HG02610 (cell line): ENCODE measurements around the gene PRKG1.

Source experiments
- ATAC-seq: cut with Tn5 transposase; IDR thresholded peaks from one replicate; pipeline ENCODE4 v1.9.1; 2021; ENCODE audit warnings: mild to moderate bottlenecking, moderate library complexity; ENCODE audit not compliant: unreplicated experiment

PRKG1 gene

DNA sequence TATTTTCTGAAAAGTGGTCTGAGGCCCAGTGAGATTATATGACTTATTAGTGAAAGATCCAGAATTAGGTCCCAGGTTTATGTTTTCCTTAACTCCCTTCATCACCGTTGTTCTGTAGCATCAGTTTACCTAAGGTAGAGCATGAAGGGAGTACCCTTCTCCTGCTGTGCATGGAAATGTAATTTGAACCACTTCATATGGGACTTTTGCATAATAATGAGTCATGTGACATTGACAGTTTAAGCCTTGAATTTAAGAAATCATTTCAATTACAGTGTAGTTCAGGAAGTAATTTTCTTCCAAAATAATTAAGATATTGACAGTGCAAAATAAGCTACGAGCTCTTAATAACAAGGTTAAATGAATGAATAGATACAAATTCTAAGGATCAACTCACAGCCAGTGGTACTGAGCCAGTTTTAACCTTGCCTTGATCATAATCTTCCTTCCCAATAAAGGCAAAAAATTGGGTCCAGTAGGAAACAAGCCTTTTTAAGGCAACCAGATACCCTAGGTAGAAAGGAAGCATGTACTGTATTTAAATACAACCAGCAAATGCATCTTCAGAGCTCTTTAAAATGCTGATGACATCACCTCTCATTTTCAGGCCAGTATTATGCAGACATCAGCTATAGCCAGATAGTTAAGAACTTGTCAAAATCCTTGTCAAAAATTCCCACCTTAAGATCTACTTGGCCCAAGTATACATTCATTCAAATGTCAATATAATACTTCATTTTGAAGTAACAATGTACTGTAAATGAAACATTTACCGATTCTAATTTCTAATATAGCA is 1191.0 kb downstream of the PRKG1 start:
- no peak for ATAC-seq

DNA sequence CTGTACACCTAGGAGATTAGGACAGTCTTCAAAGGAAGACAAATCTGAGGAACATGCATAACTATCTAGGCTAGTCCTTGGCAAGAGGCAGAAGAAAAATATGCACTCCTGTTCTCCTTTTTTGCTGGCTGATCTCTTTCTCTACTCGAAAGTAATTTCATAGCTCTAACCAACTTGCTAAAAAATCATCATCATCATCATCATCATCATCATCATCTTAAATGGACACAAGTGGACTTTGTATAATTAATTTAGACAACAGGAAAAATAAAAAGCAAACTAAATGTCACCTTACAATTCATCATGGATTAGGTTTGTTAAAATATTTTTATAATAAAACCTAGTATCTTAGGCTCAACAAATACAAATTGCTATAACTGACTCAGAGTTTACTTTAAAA is 1192.6 kb downstream of the PRKG1 start:
- ATAC-seq = no peak

DNA sequence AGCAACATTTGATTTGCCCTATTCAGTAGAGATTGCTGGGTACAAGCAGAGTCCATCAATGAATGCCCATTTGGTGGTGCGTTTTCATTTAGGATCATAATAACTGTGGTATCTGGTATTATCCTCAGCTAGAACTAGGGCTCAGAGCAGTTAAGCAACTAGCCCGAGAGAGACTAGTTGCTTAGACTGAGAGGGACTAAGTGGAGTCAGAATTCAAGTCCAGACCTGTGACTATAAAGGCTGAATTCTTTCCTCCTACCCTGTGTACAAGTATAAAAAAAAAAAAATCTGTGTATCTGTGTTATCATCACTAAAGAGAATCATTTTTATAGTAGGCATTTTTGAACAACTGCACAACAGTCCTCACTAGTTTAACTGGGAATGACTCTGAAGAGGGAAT is 1194.5 kb downstream of the PRKG1 start:
- no peak for ATAC-seq

DNA sequence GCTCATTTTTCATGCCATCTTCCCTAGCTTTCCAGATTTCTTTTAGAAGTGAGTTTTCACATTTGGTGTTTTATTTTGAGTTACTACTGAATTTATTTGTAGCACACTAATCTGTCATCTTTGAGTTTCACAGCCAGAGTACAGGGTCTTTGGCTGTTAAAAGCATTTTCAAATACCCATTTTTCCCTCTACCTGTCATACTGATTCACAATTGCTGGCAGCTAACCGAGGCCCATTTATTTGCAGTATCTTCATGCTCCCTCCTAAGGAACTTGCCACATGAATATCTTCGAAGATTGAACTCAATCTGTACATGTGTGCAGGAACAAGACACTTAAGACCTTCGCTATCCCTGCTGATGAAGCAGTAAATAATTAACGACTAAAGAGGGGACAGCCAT is 1194.9 kb downstream of the PRKG1 start:
- no peak for ATAC-seq

DNA sequence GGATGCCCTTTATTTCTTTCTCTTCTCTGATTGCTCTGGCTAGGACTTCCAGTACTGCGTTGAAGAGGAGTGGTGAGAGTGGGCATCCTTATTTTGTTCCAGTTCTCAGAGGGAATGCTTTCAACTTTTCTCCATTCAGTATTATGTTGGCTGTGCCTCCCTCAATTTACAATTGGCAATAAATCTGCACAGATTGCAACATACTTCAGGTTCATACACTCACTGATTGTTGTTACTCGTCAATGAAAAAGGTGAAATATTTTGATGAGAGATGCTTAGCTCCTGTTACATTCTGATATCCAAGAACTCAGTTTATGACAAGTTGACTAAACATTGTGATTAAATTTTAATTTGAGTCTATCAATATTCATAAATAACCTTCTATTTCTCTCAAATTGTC is 1201.9 kb downstream of the PRKG1 start:
- ATAC-seq = no peak

DNA sequence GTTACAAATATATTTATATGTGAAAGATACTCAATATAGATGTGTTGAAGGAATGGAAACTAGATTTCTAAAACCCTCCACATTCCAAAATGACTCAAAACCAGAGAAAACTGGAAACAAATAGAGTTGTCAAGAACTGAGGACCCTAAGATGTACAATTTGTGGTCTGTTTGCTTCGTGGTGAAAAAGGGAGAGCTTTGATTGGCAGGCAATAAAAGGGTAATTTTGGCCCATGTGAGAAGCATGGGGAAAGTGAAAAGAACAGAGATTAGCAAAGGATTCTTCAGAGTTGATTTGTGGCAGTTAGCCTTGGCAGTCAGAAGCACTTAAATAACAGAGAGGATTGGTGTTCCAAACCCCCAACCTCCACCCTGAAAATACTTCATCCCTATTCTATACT is 1202.7 kb downstream of the PRKG1 start:
- ATAC-seq = no peak

DNA sequence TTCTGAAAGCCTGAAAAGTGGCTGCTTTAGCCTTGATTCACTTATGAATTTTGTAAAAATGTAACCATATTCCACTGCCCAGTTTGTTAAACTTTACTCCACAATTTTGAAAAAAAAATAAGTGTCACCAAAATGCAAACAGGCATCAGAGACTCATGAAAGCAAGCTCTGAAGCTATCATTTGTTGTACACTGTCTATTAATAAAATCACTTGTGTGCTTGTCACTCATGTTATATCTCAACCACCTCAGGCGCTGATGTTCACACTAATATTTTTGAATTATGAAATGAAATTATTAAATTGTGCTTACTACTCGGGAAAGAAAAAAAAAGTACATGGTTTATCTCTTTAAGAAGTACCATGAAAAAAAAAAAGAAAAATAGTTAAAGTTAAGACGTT is 1205.3 kb downstream of the PRKG1 start:
- no peak for ATAC-seq

DNA sequence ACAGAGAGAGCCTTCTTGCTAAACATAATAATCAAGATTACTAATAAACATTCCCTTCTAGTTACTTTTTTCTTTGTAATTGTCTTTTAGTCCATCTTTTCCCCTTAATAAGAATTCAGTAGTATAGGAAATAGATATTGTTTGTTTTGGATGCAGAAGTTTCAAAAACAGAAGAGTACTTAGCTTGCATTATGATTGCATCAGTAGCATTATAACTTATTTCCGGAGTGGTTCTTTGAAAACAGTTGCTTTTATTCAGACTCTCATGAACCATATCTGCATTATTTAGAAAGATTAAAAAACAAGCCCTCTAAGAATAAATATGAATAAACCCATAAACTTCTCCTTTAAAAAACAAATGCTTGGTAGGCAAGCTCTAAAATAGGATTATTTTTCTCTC is 1205.8 kb downstream of the PRKG1 start:
- ATAC-seq = no peak

DNA sequence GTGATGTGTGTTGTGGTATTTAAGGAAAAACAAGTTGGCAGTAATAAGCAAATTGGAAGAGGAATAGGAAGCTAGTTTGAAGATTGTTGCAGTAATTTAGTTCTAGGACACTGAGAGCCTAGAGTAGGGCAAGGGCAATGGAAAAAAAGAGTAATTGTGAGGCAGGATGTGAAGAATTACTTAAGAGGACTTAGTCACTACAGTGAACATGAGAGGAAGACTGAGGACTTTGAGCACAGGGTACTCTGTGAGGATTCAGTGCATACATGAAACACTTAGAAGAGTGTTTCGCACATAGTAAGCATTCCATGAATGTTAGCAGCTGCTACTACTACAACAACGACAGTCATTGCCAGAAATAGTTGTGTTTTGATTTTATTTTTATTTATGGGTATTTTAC is 1208.9 kb downstream of the PRKG1 start:
- ATAC-seq = no peak

DNA sequence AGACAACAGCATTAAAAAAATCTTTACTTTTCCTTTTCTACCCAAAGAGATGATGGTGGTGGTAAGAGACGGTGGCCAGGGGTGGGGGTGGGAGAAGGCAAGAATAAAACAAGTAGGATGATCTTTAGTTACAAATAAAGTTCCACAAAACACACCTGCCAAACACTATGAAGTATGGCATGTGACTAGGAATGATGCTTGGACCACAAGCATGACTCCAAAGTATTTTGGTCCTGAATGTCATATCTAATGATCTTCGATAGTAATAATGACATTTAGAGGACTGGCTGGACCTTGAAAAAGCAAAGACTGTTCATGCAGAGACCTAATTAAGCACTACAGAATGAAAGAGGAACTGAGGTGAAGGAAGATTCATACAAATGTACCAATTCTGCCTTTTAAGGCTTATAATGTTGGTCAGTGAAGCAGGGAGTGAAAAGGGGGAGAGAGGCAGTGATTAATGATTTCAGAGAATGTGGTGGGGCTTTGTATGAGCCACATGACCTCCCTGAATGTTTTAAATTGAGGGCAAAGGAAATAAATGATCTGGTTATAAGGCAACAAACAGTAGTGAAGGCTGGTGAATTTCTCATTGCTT is 1210.2 kb downstream of the PRKG1 start:
- ATAC-seq = no peak

DNA sequence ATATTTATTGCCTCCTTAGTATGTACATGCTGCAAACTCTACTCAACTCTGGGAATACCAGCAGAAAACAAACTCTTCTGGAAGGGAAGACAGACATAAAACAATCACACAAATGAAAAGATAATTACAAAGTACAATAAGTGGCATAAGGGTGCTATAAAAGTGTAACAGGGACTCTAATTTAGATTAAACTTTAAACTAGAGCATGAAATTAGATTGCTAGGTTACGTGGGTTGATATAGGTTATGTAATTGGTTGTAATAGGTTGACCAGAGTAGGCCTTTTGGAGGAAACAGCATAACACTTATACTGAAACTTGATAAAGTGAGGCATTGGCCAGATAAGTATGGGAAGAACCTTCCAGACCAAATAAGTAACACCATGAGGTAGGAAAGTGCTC is 1213.6 kb downstream of the PRKG1 start:
- no peak for ATAC-seq

DNA sequence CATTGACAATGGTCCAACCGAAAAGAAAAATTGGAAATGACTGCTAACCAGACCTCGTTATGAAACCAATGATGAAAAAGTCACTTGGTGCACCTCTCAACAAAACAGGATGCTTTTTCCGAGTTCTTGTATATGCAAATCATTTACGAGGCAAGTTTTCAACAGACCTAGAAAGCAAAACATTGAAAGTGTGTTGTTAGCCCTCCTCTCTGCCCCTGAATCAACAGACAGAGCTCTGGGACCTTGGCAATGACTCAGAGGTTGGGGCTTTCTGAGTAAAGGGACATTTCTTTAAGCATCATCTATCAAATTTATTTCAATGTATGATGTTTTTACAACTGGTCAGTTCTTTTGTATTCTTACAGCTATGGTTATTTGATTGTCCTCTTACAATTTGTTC is 1223.5 kb downstream of the PRKG1 start:
- no peak for ATAC-seq

DNA sequence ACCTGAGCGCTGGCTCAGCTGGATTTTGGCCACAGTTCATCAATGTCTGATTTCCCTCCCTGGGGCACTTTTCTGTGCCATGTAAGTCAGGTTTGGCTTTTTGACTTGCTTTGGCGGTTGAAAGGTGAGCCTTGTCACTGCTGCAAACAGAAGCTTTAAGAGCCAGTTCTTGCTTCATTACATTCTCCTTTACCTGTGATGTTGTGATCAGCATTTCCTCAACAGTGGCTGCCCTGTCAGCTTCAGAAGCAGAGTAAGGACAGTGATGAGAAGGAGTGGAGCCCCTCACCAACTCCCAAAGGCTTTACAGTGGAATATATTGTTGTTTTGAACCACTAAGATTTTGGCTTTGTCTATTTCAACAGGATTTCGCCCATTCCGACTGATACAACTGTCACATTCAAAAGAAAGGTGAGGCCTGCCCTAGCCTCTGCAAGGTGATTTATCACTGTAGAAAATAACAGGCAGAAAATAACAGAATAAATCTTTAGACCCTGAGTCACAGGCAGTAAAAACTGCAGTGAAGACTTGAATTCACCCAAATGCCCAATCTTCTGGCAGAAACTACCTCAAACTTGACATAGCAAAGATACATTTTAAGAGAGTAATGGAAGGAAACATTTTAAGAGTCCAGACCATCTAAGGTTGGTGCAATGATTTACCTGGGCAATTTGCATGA is 1226.5 kb downstream of the PRKG1 start:
- ATAC-seq = no peak

DNA sequence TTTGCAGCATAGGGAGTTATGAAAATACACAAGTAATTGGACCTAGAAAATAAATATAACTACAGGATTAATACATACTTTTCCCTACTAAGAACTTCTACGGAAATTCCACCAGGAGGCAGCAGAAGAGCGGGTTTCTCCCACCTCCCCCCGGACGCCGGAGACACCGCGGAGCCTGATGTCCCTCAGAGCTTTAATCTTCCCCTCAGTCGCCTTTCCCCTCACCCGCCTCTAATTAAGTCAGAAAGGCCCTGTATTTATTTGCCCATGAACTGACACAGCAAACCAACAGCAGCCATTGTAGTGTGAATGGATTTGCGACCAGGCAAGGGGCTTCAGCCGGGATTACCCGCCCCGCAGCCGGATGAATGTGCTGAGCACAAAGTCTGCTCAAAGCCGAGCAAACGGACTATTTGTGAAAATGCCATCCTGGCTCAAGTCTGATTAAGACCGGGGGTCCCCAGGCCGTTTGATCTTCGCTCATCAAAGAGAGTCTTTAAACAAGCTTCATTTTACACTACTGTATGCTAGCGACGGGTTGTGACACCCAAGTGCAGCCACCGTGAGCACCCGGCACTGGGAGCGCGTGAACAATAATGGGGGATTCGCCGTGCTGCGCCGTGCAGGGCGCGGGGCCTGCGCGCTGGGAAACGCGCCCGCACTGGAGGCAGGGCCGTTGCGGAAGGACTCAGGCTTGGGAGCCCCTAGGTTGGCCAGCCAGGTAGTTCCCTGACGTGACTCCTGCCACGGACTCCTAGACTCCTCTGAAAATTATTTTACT is 1234.2 kb downstream of the PRKG1 start:
- peak; percentile 81 for ATAC-seq

DNA sequence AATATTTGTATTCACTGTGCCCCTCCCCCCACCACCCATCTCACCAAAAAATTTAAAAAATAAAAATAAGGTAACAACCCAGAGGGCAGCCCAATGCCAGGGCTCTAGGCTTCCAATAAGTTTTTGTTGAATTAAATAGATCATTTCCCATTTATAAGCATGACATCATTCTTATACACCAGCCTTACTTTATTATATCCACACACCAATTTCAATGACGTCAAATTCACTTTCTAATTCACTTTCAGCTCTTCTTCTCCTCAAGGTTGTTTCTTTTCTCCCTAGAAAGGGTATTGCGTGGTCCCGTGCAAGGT is 1238.6 kb downstream of the PRKG1 start:
- no peak for ATAC-seq

DNA sequence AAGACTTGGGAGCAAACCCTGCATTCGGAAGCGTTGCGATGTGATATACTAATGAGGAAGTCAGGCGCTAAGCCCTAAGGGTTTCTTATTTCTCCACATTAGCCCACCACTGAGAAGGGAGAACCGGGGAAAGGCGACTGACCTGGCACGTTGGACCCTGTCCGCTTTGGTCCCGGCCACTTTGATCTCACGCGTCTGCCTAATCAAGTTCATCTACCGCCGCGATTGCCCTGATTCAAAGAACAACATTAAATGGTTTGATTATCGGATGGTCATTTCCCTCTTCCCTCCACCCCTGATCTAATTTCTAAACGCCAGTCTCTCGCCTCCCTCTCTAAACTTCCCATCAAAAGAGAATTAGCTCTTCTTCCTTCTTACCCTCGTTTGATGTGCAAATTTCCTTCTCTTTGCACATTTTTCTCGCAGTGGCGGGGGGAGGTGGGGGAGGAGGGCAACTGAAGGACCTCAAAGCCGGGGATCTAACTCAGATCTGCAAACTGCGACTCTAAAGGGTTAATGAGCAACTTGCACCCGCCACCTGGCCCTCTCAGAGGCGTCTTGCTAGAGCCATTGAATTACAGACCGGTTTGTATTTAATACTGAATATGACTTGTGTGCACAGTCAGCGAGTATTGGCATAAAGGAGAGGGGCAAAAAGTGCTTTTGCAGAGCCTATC is 1239.1 kb downstream of the PRKG1 start:
- ATAC-seq = peak; percentile 8

DNA sequence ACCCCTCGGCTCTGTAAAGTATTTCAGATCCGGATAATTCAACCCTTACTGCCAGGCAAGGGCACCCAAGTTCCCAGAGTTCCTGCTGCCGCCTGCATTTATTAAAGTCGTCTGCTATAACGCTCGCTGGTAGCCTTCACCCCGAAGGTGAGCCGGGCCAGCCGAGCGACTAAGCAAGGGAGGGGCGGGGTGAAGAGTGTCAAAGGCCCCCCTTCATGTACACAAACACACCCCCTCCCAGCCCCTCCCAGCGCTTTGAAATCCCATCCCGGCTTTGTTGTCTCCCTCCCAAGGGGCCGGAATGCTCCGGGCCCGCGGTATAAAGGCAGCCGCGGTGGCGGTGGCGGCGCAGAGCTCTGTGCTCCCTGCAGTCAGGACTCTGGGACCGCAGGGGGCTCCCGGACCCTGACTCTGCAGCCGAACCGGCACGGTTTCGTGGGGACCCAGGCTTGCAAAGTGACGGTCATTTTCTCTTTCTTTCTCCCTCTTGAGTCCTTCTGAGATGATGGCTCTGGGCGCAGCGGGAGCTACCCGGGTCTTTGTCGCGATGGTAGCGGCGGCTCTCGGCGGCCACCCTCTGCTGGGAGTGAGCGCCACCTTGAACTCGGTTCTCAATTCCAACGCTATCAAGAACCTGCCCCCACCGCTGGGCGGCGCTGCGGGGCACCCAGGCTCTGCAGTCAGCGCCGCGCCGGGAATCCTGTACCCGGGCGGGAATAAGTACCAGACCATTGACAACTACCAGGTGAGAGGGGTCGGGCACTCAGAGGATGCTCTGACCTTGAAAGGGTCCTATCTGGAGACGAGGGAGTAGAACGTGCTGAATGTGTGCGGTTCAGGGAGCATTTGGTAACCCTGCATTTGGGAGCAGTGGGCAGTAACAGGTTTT is 1239.9 kb downstream of the PRKG1 start, which contains the start of gene DKK1:
Gene DKK1 (plus strand): TSS at position 349 of the 889 bp plus-strand sequence. CDS start 154 bp downstream, at position 503.
- ATAC-seq = peak; percentile 56

DNA sequence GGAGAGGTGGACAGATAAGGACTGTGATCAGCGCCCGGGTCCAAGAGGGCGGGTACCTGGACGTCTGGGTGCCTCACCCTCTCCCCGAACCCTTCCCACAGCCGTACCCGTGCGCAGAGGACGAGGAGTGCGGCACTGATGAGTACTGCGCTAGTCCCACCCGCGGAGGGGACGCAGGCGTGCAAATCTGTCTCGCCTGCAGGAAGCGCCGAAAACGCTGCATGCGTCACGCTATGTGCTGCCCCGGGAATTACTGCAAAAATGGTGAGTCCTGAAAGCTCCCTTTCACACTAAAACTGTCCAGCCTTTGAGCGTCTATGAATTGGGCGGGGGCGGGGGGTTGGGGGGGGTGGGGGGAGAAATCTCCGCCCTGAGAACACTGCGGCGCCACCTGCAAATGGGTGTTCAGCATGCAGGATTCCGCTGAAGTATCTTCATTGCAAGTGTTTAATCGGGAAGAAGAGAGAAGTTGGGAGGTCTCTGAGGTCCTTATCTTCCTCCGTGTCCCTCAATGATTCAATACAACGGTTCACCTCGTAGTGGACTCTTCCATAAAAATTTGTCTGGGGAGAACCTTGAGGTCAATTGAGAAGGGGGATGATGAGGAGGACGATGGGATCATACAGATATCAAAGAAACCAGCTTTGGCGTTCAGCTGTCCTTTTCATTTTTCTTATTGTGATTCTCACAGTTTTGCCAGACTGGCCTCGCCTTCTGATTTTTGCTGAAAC is 1240.7 kb downstream of the PRKG1 start:
- ATAC-seq = peak; percentile 25

DNA sequence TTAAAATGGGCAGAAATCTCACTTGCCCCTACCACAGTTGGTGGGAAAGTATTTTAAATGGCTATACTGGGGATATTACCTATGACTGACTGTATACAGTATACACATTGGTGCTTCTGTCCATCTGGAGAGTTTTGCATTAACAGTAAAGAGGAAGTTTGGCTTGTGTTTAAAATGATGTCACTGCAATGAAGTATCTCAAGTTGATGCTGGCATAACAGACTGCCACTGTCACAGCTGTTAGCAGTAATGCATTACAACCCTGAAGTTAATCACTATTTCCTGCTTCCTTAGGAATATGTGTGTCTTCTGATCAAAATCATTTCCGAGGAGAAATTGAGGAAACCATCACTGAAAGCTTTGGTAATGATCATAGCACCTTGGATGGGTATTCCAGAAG is 1241.7 kb downstream of the PRKG1 start:
- no peak for ATAC-seq
